HG03064 (cell line): ENCODE results near the gene PRPF8.

Experiments used
- ATAC-seq: cut with Tn5 transposase; IDR thresholded peaks from one replicate; pipeline ENCODE4 v1.9.1; 2021; ENCODE audit warnings: low read depth; ENCODE audit not compliant: unreplicated experiment

PRPF8 gene

GRCh38 chr17:1628856-1629503, 55.7 kb downstream of the PRPF8 start:
- peak; percentile 36 for ATAC-seq

GRCh38 chr17:1627982-1628855, 56.4 kb downstream of the PRPF8 start, which contains the start of gene SLC43A2:
Gene SLC43A2, minus strand, starts transcription at chr17:1628834. Its CDS starts 960 bp downstream, at chr17:1627874.
- peak; percentile 55 for ATAC-seq

- no peak for ATAC-seq
Measured at GRCh38 chr17:1627182-1627981, 57.3 kb downstream of the PRPF8 start.

- ATAC-seq = no peak
Measured at GRCh38 chr17:1626333-1626732, 58.3 kb downstream of the PRPF8 start.

- no peak for ATAC-seq
Measured at GRCh38 chr17:1625581-1625980, 59.1 kb downstream of the PRPF8 start.

GRCh38 chr17:1625053-1625452, 59.6 kb downstream of the PRPF8 start:
- ATAC-seq = no peak

GRCh38 chr17:1624650-1625049, 60.0 kb downstream of the PRPF8 start:
- no peak for ATAC-seq

GRCh38 chr17:1623057-1623630, 61.5 kb downstream of the PRPF8 start:
- no peak for ATAC-seq

- ATAC-seq = no peak
Measured at GRCh38 chr17:1621273-1621954, 63.3 kb downstream of the PRPF8 start.

- no peak for ATAC-seq
Measured at GRCh38 chr17:1620486-1620885, 64.2 kb downstream of the PRPF8 start.

GRCh38 chr17:1617620-1618174, 67.0 kb downstream of the PRPF8 start:
- ATAC-seq = no peak

- ATAC-seq = no peak
Measured at GRCh38 chr17:1616101-1616500, 68.6 kb downstream of the PRPF8 start.

- no peak for ATAC-seq
Measured at GRCh38 chr17:1612400-1612799, 72.3 kb downstream of the PRPF8 start.

GRCh38 chr17:1611715-1612114, 73.0 kb downstream of the PRPF8 start:
- no peak for ATAC-seq

- no peak for ATAC-seq
Measured at GRCh38 chr17:1608676-1609075, 76.0 kb downstream of the PRPF8 start.

GRCh38 chr17:1607971-1608320, 76.7 kb downstream of the PRPF8 start:
- ATAC-seq = no peak

- ATAC-seq = no peak
Measured at GRCh38 chr17:1606352-1606985, 78.2 kb downstream of the PRPF8 start.

- ATAC-seq = no peak
Measured at GRCh38 chr17:1605681-1606351, 78.9 kb downstream of the PRPF8 start.
